Vagina (tissue), 2 donors: Measurements from ENCODE around the gene MYLK2. TPM values are rescaled to one million over a fixed set of nuclear protein-coding genes. Genes with fewer than 3 reads are reported as not detected.

Experiments
- DNase-seq, 2 donors: peaks; one replicate each; pipeline ENCODE4 v3.0.0-alpha.2; 2017; ENCODE audit errors: extremely low spot score in 2 of 2
- H3K27ac ChIP-seq: fragments of 200-600 bp; sonication (generic); one replicate; pipeline ENCODE4 v1.5.1; 2019
- H3K27me3 ChIP-seq: fragments of 200-600 bp; sonication (generic); one replicate; pipeline ENCODE4 v1.5.1; 2019
- H3K36me3 ChIP-seq, 2 donors: fragments of 200-600 bp; sonication (generic); one replicate each; pipeline ENCODE4 v1.5.1; 2017 to 2019
- H3K4me1 ChIP-seq: fragments of 200-600 bp; sonication (generic); one replicate; pipeline ENCODE4 v1.5.1; 2019
- H3K4me3 ChIP-seq, 2 donors: fragments of 200-600 bp; sonication (generic); 1 replicate in 1 of 2; 2 replicates in 1 of 2; pipeline ENCODE4 v1.5.1; 2016 to 2019
- H3K9me3 ChIP-seq: fragments of 200-600 bp; sonication (generic); one replicate; pipeline ENCODE4 v1.5.1; 2019
- POLR2A ChIP-seq, 2 donors: fragments of 450-650 bp; IDR thresholded peaks; one replicate each; pipeline ENCODE4 v1.6.1; 2017; ENCODE audit warnings: antibody characterized with exemption in 2 of 2, mild to moderate bottlenecking in 2 of 2, moderate library complexity in 2 of 2
- POLR2AphosphoS5 ChIP-seq, 2 donors: sonication (generic); formaldehyde crosslinking; IDR thresholded peaks; one replicate each; pipeline ENCODE4 v1.9.0; 2017; ENCODE audit warnings: antibody characterized with exemption in 2 of 2, mild to moderate bottlenecking in 2 of 2, low read depth in 1 of 2; ENCODE audit not compliant: insufficient read depth in 1 of 2
- intact Hi-C: fragments of 100-400 bp; cut with DNase I; formaldehyde crosslinking; loops from one replicate; pipeline ENCODE4 v1.15.1; 2023
- total RNA-seq: library from RNA; depleted of rRNA; stranded (reverse); fragments of >200 nt; gene quantifications from one replicate; pipeline ENCODE4 v1.2.3, GENCODE V29; 2016
- TF ChIP-seq, protein P1 (sequence below), 3 experiments: fragments of 450-650 bp in 2 of 3; fragments of 200-600 bp in 1 of 3; sonication (generic) in 1 of 3; IDR thresholded peaks; one replicate each; pipeline ENCODE4 v1.5.1; 2017 to 2019; ENCODE audit warnings: antibody characterized with exemption in 3 of 3, mild to moderate bottlenecking in 2 of 3, moderate library complexity in 2 of 3

The MYLK2 gene
- total RNA-seq, 1 donor from 2014 or later, result not detected

GRCh38 chr20:31797364-31797763, 21.8 kb upstream of the MYLK2 start:
- Histone ChIP-seq H3K36me3 (no peaks in the 10 kb centered on the region), H3K27ac (no peak overlapping the region), H3K27me3 (no peaks in the 10 kb centered on the region), H3K4me3 (no peak overlapping the region), H3K4me1 (no peaks in the 10 kb centered on the region), H3K9me3 (no peaks in the 10 kb centered on the region)
- intact Hi-C loops, result no loop called here
- no peak for TF ChIP-seq POLR2A (IDR thresholded peaks at IDR 0.05)
- TF ChIP-seq, protein P1, sequence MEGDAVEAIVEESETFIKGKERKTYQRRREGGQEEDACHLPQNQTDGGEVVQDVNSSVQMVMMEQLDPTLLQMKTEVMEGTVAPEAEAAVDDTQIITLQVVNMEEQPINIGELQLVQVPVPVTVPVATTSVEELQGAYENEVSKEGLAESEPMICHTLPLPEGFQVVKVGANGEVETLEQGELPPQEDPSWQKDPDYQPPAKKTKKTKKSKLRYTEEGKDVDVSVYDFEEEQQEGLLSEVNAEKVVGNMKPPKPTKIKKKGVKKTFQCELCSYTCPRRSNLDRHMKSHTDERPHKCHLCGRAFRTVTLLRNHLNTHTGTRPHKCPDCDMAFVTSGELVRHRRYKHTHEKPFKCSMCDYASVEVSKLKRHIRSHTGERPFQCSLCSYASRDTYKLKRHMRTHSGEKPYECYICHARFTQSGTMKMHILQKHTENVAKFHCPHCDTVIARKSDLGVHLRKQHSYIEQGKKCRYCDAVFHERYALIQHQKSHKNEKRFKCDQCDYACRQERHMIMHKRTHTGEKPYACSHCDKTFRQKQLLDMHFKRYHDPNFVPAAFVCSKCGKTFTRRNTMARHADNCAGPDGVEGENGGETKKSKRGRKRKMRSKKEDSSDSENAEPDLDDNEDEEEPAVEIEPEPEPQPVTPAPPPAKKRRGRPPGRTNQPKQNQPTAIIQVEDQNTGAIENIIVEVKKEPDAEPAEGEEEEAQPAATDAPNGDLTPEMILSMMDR (IDR thresholded peaks at IDR 0.05), result no peak
- TF ChIP-seq POLR2AphosphoS5 (IDR thresholded peaks at IDR 0.05; ENCODE audit: insufficient read depth in 1 of 2, low read depth in 1 of 2), result no peak
- no peak for DNase-seq

- DNase-seq, result no peak
- TF ChIP-seq POLR2AphosphoS5 (IDR thresholded peaks at IDR 0.05; ENCODE audit: insufficient read depth in 1 of 2, low read depth in 1 of 2), result no peak
- TF ChIP-seq, protein P1 (IDR thresholded peaks at IDR 0.05), result no peak
- TF ChIP-seq POLR2A (IDR thresholded peaks at IDR 0.05), result no peak
- Histone ChIP-seq H3K9me3 (no peaks in the 10 kb centered on the region), H3K4me1 (no peaks in the 10 kb centered on the region), H3K4me3 (no peak overlapping the region), H3K27ac (no peak overlapping the region), H3K27me3 (no peaks in the 10 kb centered on the region), H3K36me3 (no peaks in the 10 kb centered on the region)
- intact Hi-C loops, result no loop called here
Observed at GRCh38 chr20:31801508-31801907, 17.6 kb upstream of the MYLK2 start.

GRCh38 chr20:31803552-31804291, 15.4 kb upstream of the MYLK2 start:
- intact Hi-C loops, result no loop called here
- TF ChIP-seq POLR2A (IDR thresholded peaks at IDR 0.05), result no peak
- TF ChIP-seq, protein P1 (IDR thresholded peaks at IDR 0.05), result no peak
- no peaks in the 10 kb centered on the region for H3K36me3 ChIP-seq
- no peaks in the 10 kb centered on the region for H3K27me3 ChIP-seq
- H3K9me3 ChIP-seq, result no peaks in the 10 kb centered on the region
- no peak overlapping the region for H3K4me3 ChIP-seq
- H3K4me1 ChIP-seq, result no peaks in the 10 kb centered on the region
- DNase-seq, result no peak
- H3K27ac ChIP-seq, result no peak overlapping the region

DNA sequence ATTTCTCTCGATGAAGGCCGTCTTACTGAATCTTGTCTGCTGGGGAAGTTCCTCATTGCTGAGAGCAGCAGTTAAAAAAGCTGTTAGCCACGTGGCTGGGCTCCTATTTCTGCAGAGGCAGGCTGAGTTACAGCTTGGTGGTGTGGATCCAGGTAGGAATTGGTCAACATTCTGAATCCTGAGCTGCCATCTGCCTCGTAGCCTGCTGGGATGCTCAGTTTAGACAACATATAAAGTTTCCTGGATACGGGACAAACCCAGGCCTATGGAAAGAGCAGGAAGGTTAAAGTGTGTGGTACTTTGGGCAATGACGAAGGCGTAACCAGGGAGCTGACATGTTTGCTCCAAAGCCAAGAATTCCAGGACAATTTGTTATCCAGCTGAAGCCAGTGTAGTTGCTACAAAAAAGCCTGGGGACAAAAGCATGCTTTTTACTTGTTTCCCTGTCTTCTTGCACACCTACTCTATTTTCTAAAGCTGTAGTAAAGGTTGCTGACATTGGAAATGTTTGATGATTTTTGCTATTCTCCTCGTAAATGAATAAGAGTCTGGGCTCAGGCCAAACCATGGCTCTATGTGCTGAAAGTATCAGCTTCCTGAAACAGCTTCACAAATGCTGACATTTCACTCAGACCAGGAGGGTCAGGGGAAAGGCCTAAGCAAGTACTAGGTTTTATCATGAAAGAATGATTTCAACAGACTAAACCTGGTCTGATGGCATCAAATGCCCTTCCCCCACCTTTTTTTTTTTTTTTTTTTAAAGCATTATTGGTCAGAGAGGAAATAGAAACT, 12.4 kb upstream of the MYLK2 start:
- Histone ChIP-seq H3K27ac (no peak overlapping the region), H3K4me1 (no peaks in the 10 kb centered on the region), H3K4me3 (no peak overlapping the region), H3K27me3 (no peaks in the 10 kb centered on the region), H3K9me3 (no peaks in the 10 kb centered on the region), H3K36me3 (no peaks in the 10 kb centered on the region)
- DNase-seq, result no peak
- TF ChIP-seq POLR2AphosphoS5 (IDR thresholded peaks at IDR 0.05; ENCODE audit: insufficient read depth in 1 of 2, low read depth in 1 of 2) (no peak), POLR2A (IDR thresholded peaks at IDR 0.05) (no peak)
- TF ChIP-seq, protein P1 (IDR thresholded peaks at IDR 0.05), result no peak
- intact Hi-C loops, result no loop called here

GRCh38 chr20:31808481-31808880, 10.7 kb upstream of the MYLK2 start:
- H3K36me3 ChIP-seq, result no peaks in the 10 kb centered on the region
- no peaks in the 10 kb centered on the region for H3K9me3 ChIP-seq
- H3K4me1 ChIP-seq, result no peaks in the 10 kb centered on the region
- H3K27me3 ChIP-seq, result no peaks in the 10 kb centered on the region
- no peak for DNase-seq
- no peak overlapping the region for H3K4me3 ChIP-seq
- H3K27ac ChIP-seq, result no peak overlapping the region
- TF ChIP-seq POLR2AphosphoS5 (IDR thresholded peaks at IDR 0.05; ENCODE audit: insufficient read depth in 1 of 2, low read depth in 1 of 2), result no peak
- TF ChIP-seq, protein P1 (IDR thresholded peaks at IDR 0.05), result no peak
- no peak for TF ChIP-seq POLR2A (IDR thresholded peaks at IDR 0.05)
- intact Hi-C loops, result no loop called here
